SK-N-SH treated with all-trans-retinoic acid at 6 μM for 48 hours (cell line): ENCODE results near the gene MMP20.

Experiments used
- ATAC-seq: fragments of 200-7000 bp; cut with Tn5 transposase; 3 replicates; pipeline ENCODE4 v1.9.1; 2020; ENCODE audit warnings: mild to moderate bottlenecking, moderate library complexity
- ARNTL ChIP-seq: fragments of 450-650 bp; formaldehyde crosslinking; IDR thresholded peaks from 2 replicates; pipeline ENCODE4 v1.5.0; 2020; ENCODE audit warnings: low read depth, mild to moderate bottlenecking, moderate library complexity, borderline replicate concordance
- BACH2 ChIP-seq: fragments of 250-450 bp; sonication (Bioruptor Pico); IDR thresholded peaks from 2 replicates; pipeline ENCODE4 v1.9.0; 2021; ENCODE audit warnings: mild to moderate bottlenecking, borderline replicate concordance
- CSDC2 ChIP-seq: fragments of 250-450 bp; sonication (Bioruptor Pico); IDR thresholded peaks from 2 replicates; pipeline ENCODE4 v1.5.0; 2020; ENCODE audit warnings: mild to moderate bottlenecking, moderate library complexity
- CSRNP3 ChIP-seq: fragments of 250-450 bp; sonication (Bioruptor Pico); IDR thresholded peaks from 2 replicates; pipeline ENCODE4 v1.5.1; 2021; ENCODE audit warnings: mild to moderate bottlenecking, moderate library complexity
- ESRRG ChIP-seq: fragments of 250-450 bp; sonication (Bioruptor Pico); IDR thresholded peaks from 2 replicates; pipeline ENCODE4 v1.6.1; 2021; ENCODE audit warnings: mild to moderate bottlenecking
- GLIS3 ChIP-seq: fragments of 250-450 bp; sonication (Bioruptor Pico); IDR thresholded peaks from 2 replicates; pipeline ENCODE4 v1.5.0; 2020; ENCODE audit warnings: mild to moderate bottlenecking, moderate library complexity
- ISL1 ChIP-seq: fragments of 250-450 bp; sonication (Bioruptor Pico); IDR thresholded peaks from 2 replicates; pipeline ENCODE4 v2.1.2; 2022; ENCODE audit warnings: mild to moderate bottlenecking, moderate library complexity
- OSR1 ChIP-seq: fragments of 250-450 bp; sonication (Bioruptor Pico); IDR thresholded peaks from 2 replicates; pipeline ENCODE4 v1.8.0; 2022; ENCODE audit warnings: moderate library complexity, mild to moderate bottlenecking, inconsistent platforms
- PPARA ChIP-seq: fragments of 250-450 bp; sonication (Bioruptor Pico); IDR thresholded peaks from 2 replicates; pipeline ENCODE4 v1.5.0; 2020; ENCODE audit warnings: mild to moderate bottlenecking, borderline replicate concordance
- SNAI2 ChIP-seq: fragments of 250-450 bp; sonication (Bioruptor Pico); IDR thresholded peaks from 2 replicates; pipeline ENCODE4 v1.5.0; 2020; ENCODE audit warnings: mild to moderate bottlenecking, moderate library complexity
- TCF4 ChIP-seq: fragments of 250-450 bp; sonication (Bioruptor Pico); IDR thresholded peaks from 2 replicates; pipeline ENCODE4 v1.8.0; 2021; ENCODE audit warnings: mild to moderate bottlenecking, moderate library complexity, borderline replicate concordance
- TOX ChIP-seq: fragments of 250-450 bp; sonication (Bioruptor Pico); IDR thresholded peaks from 2 replicates; pipeline ENCODE4 v1.8.0; 2021; ENCODE audit warnings: mild to moderate bottlenecking, moderate library complexity, borderline replicate concordance
- TSHZ2 ChIP-seq: fragments of 250-450 bp; sonication (Bioruptor Pico); IDR thresholded peaks from 2 replicates; pipeline ENCODE4 v1.5.0; 2020; ENCODE audit warnings: mild to moderate bottlenecking, moderate library complexity
- ZC3H10 ChIP-seq: fragments of 250-450 bp; sonication (Bioruptor Pico); IDR thresholded peaks from 2 replicates; pipeline ENCODE4 v1.5.1; 2021; ENCODE audit warnings: mild to moderate bottlenecking, moderate library complexity
- ZFP30 ChIP-seq: fragments of 450-650 bp; formaldehyde crosslinking; IDR thresholded peaks from 2 replicates; pipeline ENCODE4 v1.5.0; 2022; ENCODE audit warnings: mild to moderate bottlenecking, moderate library complexity
- ZNF565 ChIP-seq: fragments of 450-650 bp; formaldehyde crosslinking; conservative IDR thresholded peaks from 2 replicates; pipeline ENCODE4 v1.5.0; 2020; ENCODE audit warnings: low read depth, mild to moderate bottlenecking, moderate library complexity
- ZNF8 ChIP-seq: fragments of 450-650 bp; formaldehyde crosslinking; IDR thresholded peaks from 2 replicates; pipeline ENCODE4 v1.5.0; 2020; ENCODE audit warnings: mild to moderate bottlenecking, moderate library complexity
- TF ChIP-seq, protein P1 (sequence below): fragments of 250-450 bp; sonication (Bioruptor Pico); IDR thresholded peaks from 2 replicates; pipeline ENCODE4 v1.8.0; 2021; ENCODE audit warnings: low read depth, mild to moderate bottlenecking, moderate library complexity, borderline replicate concordance
- TF ChIP-seq, protein P2 (sequence below): fragments of 250-450 bp; sonication (Bioruptor Pico); IDR thresholded peaks from 2 replicates; pipeline ENCODE4 v1.8.0; 2020; ENCODE audit warnings: mild to moderate bottlenecking, moderate library complexity, borderline replicate concordance
- TF ChIP-seq, protein P3 (sequence below): fragments of 250-450 bp; sonication (Bioruptor Pico); IDR thresholded peaks from 2 replicates; pipeline ENCODE4 v1.5.1; 2020; ENCODE audit warnings: low read depth, mild to moderate bottlenecking, moderate library complexity

The MMP20 gene

GRCh38 chr11:102666331-102666957 lies 41.3 kb upstream of the MMP20 start:
- peak; percentile 83 for ATAC-seq
- no peak for TF ChIP-seq ISL1 (CRISPR knock-in tag)
- no peak for TF ChIP-seq OSR1 (CRISPR knock-in tag)
- TF ChIP-seq, protein P1, sequence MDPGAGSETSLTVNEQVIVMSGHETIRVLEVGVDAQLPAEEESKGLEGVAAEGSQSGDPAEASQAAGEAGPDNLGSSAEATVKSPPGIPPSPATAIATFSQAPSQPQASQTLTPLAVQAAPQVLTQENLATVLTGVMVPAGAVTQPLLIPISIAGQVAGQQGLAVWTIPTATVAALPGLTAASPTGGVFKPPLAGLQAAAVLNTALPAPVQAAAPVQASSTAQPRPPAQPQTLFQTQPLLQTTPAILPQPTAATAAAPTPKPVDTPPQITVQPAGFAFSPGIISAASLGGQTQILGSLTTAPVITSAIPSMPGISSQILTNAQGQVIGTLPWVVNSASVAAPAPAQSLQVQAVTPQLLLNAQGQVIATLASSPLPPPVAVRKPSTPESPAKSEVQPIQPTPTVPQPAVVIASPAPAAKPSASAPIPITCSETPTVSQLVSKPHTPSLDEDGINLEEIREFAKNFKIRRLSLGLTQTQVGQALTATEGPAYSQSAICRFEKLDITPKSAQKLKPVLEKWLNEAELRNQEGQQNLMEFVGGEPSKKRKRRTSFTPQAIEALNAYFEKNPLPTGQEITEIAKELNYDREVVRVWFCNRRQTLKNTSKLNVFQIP (CRISPR knock-in tag) = no peak
- TF ChIP-seq GLIS3 (CRISPR knock-in tag) = no peak
- TF ChIP-seq, protein P2, sequence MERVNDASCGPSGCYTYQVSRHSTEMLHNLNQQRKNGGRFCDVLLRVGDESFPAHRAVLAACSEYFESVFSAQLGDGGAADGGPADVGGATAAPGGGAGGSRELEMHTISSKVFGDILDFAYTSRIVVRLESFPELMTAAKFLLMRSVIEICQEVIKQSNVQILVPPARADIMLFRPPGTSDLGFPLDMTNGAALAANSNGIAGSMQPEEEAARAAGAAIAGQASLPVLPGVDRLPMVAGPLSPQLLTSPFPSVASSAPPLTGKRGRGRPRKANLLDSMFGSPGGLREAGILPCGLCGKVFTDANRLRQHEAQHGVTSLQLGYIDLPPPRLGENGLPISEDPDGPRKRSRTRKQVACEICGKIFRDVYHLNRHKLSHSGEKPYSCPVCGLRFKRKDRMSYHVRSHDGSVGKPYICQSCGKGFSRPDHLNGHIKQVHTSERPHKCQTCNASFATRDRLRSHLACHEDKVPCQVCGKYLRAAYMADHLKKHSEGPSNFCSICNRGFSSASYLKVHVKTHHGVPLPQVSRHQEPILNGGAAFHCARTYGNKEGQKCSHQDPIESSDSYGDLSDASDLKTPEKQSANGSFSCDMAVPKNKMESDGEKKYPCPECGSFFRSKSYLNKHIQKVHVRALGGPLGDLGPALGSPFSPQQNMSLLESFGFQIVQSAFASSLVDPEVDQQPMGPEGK (CRISPR knock-in tag) = no peak
- TF ChIP-seq SNAI2 (CRISPR knock-in tag) = no peak
- TF ChIP-seq TOX (CRISPR knock-in tag) = no peak
- no peak for TF ChIP-seq BACH2 (CRISPR knock-in tag)
- no peak for TF ChIP-seq ARNTL (CRISPR knock-in tag)
- no peak for TF ChIP-seq CSRNP3 (CRISPR knock-in tag)
- no peak for TF ChIP-seq PPARA (CRISPR knock-in tag)
- TF ChIP-seq ZC3H10 (CRISPR knock-in tag) = no peak

DNA sequence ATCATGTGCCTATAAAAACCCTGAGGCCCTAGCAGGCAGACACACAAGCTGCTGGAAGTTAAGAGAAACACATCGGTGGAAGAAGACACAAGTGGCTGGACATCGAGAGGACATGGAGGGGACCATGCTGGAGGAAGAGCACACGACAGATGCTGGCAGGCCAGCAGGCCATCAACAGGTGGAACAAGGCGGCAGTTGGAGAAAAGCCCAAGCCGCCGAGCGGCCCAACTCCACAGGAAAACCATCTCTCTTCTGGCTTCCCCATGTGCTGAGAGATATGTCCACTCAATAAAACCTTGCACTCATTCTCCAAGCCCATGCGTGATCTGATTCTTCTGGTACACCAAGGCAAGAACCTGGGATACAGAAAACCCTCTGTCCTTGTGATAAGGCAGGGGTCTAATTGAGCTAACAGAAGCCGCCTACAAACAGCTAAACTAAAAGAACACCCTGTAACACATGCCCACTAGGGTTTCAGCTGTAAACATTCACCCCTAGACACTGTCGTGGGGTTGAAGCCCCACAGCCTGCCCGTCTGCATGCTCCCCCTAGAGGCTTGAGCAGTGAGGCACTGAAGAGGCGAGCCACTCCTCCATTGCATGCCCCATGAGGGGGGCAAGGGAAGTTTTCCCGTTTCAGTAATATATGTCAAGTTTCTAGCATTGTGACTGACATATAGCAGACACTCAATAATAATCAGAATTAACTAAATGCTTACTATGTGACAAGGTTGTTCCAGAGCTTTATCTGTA lies 39.0 kb upstream of the MMP20 start:
- TF ChIP-seq, protein P3, sequence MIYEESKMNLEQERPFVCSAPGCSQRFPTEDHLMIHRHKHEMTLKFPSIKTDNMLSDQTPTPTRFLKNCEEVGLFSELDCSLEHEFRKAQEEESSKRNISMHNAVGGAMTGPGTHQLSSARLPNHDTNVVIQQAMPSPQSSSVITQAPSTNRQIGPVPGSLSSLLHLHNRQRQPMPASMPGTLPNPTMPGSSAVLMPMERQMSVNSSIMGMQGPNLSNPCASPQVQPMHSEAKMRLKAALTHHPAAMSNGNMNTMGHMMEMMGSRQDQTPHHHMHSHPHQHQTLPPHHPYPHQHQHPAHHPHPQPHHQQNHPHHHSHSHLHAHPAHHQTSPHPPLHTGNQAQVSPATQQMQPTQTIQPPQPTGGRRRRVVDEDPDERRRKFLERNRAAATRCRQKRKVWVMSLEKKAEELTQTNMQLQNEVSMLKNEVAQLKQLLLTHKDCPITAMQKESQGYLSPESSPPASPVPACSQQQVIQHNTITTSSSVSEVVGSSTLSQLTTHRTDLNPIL (CRISPR knock-in tag) = no peak
- TF ChIP-seq ZNF565 (no peak), ZC3H10 (CRISPR knock-in tag) (no peak), CSRNP3 (CRISPR knock-in tag) (no peak), BACH2 (CRISPR knock-in tag) (no peak), ARNTL (CRISPR knock-in tag) (no peak), ZFP30 (CRISPR knock-in tag) (no peak), ISL1 (CRISPR knock-in tag) (no peak), ESRRG (CRISPR knock-in tag) (no peak), OSR1 (CRISPR knock-in tag) (no peak), SNAI2 (CRISPR knock-in tag) (no peak), TCF4 (no peak), TOX (CRISPR knock-in tag) (no peak)
- TF ChIP-seq, protein P1 (CRISPR knock-in tag) = no peak
- TF ChIP-seq, all 23 proteins: peak for 0
- ATAC-seq = peak; percentile 82

DNA sequence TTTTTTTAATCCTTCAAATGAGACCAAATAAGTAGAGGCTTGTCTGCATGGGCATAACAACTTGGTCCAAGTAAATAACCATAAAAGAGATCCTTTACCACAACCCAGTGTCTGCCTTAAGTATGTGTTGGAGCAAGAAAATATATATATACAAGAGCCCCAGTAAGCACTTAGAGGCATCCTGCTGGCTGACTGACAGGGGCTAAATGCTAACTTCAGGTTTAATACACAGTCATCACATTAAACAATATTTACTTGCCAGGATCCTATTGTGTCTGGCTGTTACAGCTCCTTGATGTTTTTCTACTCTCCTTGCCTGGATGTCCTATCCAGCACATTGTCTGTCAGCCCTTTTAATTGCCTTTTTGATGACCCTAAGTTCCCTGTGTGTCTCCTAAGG lies 37.5 kb upstream of the MMP20 start:
- ATAC-seq = no peak
- TF ChIP-seq ZNF565 (no peak), TSHZ2 (CRISPR knock-in tag) (no peak), ZC3H10 (CRISPR knock-in tag) (no peak), BACH2 (CRISPR knock-in tag) (no peak), ARNTL (CRISPR knock-in tag) (no peak), SNAI2 (CRISPR knock-in tag) (no peak), CSDC2 (CRISPR knock-in tag) (no peak), GLIS3 (CRISPR knock-in tag) (no peak), ZNF8 (no peak)
- TF ChIP-seq, protein P2 (CRISPR knock-in tag) = no peak
